HG03095 (cell line): ENCODE data around the gene PPP2R1A.
"Not testable (repeated sequence)": the region's sequence is repeated elsewhere in the genome, so short reads cannot be mapped to it uniquely, and the experiment has no call there.

ENCODE experiments used
- ATAC-seq: cut with Tn5 transposase; IDR thresholded peaks from one replicate; pipeline ENCODE4 v1.9.1; 2021; ENCODE audit warnings: moderate library complexity; ENCODE audit not compliant: unreplicated experiment

PPP2R1A gene

DNA sequence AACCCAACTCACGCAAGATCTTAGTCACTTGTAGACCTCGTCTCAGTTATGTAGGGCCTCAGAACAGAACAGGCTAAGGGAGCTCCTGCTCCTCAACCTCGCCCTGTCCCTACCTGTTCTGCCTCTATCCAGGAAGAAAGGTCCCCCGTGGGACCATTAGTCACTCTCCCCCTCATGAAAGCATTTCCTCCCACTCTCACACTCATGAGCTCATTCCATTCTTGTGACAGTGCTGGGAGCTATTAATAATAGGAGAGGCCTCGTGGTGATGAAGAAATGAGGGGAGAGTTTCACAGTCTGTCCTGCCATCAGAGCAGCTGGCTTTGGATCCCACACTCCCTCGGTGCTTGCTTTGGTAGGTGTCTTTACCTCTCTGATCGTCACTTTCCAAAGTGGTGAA is 10.2 kb downstream of the PPP2R1A start:
- no peak for ATAC-seq

DNA sequence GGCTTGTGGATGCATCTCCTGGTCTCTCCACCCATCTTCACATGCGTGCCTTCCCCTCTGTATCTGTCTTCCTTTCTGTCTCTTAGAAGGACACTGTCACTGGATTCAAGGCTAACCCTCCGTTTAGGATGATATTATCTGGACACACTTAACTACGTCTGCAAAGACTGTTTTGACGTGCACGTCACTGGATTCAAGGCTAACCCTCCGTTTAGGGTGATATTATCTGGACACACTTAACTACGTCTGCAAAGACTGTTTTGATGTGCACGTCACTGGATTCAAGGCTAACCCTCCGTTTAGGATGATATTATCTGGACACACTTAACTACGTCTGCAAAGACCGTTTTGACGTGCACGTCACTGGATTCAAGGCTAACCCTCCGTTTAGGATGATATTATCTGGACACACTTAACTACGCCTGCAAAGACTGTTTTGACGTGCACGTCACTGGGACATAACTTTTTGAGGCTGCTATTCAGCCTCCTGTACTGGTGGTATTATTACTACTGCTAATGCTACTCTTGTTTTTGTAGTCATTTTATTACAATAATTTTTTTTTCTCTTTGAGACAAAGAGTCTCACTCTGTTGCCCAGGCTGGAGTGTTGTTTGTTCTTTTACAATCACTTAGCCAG is 11.0 kb downstream of the PPP2R1A start:
- ATAC-seq: not testable (repeated sequence)

DNA sequence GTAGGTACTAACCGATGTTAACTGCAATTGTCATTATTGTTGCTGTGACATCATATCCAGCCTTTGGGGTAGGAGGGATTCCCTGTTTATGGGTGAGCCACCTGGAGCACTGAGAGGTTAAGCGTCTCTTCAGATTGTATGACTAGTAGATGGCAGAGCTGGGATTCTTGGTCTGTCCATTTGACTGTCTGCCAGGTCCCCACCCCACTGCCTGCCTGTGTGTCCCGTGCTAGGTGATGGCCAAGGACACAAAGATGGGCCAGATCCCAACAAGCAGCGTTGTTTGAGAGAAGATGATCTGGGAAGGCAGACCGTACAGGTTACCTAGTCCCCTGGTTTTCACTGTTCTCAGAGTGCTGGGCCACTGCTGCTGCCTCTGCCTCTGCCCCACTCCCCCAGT is 16.6 kb downstream of the PPP2R1A start:
- no peak for ATAC-seq

DNA sequence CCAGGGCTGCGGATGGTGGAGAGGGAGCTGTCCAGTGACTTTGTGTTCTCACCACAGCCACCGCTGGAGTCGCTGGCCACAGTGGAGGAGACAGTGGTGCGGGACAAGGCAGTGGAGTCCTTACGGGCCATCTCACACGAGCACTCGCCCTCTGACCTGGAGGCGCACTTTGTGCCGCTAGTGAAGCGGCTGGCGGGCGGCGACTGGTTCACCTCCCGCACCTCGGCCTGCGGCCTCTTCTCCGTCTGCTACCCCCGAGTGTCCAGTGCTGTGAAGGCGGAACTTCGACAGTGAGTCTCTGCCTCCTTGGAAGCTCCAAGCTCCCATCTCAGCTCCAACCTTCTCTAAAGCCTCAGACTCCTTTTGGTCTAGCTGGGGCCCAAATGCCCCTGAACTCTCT is 21.4 kb downstream of the PPP2R1A start:
- no peak for ATAC-seq

DNA sequence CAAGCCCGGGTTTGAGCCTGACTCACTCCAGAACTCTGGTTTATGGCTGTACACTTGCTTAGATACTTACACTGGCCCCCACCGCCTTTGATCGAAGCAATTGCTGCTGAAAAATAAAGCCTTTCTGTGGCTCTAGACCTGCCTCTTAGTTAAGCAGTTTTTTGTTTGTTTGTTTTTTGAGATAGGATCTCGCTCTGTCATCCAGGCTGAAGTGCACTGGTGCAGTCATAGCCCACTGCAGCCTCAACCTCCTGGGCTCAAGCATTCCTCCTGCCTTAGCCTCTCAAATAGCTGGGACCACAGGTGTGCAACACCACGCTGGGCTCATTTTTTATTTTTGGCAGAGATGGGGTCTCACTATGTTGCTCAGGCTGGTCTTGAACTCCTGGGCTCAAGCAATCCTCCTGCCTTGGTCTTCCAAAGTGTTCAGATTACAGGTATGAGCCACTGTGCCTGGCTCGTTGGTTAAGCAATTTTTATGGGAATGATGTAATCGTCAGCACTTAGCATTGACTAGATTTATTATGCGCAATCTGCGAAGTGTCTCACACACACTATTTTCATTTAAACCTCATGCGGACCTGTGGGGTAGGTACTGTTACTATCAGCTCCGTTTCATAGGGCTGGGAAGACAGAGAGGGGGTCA is 22.2 kb downstream of the PPP2R1A start:
- ATAC-seq: no peak

DNA sequence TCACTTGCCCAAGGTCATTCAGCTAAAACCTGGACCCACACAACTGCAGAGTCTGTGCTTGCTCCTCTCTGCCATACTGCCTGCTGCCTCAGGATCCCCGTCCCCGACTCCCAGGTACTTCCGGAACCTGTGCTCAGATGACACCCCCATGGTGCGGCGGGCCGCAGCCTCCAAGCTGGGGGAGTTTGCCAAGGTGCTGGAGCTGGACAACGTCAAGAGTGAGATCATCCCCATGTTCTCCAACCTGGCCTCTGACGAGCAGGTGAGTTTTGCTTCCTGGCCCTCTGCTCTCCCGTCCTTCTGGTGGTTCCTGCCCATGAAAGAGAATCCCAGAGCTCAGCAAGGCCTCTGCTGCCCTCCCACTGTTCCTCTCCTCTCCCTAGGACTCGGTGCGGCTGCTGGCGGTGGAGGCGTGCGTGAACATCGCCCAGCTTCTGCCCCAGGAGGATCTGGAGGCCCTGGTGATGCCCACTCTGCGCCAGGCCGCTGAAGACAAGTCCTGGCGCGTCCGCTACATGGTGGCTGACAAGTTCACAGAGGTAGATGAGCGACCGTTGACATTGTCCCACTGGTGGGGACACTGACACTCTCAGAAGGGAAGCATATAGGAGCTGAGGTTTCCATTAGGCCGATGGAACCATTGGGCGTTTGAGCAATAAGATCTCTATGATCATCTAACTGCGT is 22.9 kb downstream of the PPP2R1A start:
- ATAC-seq: no peak

DNA sequence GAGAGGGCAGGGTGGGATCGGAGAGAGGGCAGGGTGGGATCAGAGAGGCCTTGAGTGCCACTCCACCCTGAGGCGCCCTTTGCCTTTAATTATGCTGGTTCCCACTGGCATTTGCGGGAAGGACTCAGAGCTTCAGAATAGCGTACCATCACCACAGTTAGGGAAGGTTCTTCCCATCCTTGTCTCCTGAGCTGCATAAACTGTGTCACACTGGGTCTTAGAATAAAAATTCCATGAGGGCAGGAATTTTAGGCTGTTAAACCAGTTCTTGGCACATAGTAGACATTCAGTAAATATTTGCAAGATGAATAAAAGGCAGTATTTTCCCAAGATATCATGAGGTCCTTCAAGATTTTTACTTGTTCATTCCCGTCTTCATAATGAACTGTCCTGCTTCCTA is 24.4 kb downstream of the PPP2R1A start:
- no peak for ATAC-seq

DNA sequence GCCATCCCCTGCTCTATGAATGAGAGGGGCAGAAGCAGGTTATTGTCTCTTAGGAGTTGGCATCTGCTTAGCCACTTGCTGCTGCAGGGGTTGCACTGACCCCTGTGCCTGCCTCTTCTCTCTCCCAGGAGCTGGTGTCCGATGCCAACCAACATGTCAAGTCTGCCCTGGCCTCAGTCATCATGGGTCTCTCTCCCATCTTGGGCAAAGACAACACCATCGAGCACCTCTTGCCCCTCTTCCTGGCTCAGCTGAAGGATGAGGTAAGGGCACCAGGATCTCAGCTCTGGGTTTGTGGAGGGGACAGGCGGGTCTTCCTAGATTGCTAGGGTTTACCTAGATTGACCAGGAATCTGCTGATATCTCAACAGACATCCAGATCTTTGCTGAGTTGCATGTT is 26.5 kb downstream of the PPP2R1A start:
- no peak for ATAC-seq

DNA sequence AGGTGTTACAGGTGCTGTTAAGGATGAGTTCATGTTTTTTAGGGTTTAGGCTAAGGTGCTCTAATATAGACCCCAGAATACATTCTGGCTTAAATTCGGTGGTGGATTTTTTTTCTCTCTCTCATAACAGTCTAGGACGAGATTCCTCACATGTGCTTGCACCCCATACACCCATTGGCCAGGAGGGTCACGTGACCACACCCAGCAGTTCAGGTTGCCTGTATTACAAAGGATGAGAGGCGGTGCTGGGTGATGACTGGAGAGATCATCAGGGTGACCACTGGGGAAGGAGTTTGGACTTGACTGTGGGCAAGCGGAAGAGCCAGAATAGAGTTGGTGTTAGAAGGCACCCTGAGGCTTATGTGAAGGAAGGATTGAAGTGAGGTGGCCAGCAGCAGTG is 27.7 kb downstream of the PPP2R1A start:
- no peak for ATAC-seq

DNA sequence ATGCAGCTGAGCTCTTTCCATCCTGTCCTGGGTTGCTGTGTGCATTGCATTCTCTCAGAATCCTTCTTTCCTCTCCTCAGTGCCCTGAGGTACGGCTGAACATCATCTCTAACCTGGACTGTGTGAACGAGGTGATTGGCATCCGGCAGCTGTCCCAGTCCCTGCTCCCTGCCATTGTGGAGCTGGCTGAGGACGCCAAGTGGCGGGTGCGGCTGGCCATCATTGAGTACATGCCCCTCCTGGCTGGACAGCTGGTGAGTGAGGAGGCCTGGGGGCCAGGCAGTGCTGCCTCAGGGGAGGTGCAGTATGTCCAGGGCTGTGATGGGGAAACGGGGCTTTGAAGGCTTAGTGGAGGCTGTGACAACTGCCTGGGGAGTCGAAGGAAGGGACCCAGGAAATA is 29.8 kb downstream of the PPP2R1A start:
- no peak for ATAC-seq

DNA sequence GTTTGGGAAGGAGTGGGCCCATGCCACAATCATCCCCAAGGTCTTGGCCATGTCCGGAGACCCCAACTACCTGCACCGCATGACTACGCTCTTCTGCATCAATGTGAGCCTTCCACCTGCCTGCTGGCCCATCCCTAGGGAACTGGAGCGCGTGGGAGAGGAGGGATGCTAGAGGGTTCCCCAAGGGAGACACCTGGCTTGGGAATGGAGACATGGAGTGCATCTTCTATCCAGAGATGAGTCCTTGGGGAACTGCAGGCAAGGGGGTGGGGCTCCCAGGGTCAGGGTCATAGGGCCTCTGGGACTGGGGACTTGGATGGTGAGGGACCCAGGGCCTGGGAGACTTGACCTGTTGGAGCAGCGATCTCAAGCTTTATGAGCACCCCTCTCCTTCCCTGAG is 31.2 kb downstream of the PPP2R1A start:
- ATAC-seq: no peak

DNA sequence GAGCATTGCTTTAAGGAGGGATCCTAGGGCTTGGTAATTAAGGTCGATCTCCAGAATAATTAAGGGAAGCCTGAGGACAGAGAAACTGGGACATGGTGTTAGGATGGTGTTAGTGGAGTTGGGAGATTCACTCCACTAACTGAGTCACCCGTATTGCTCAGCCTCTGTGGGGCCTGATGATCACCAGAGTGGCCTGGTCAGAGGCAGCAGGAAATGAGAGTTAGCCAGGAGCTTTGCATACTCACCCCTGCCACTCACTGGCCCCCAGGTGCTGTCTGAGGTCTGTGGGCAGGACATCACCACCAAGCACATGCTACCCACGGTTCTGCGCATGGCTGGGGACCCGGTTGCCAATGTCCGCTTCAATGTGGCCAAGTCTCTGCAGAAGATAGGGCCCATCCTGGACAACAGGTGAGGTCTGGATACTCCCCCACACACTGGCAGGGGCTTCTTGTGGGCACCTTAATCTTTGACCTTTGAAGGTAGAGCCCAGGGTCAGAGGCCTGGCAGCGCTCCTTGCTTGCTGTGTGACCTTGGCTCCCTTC is 32.1 kb downstream of the PPP2R1A start:
- no peak for ATAC-seq

DNA sequence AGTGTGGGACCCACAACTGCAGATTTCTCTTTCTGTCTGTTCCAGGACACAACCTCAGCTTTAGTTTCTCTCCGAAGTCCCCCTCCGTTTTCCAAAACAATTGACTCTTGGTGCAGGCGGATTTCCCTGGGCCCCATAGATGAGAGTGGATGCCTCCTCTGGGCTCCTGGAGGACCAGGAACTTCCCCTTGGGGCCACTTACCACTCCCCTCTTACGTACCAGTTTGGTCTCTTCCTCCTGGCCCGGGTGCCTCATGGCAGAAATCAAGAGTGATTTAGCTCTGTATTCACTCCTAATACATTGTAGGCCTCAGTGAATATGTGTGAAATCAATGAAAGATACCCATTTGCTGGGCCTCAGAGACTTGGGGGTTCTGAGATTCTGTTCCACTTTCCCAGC is 34.4 kb downstream of the PPP2R1A start:
- no peak for ATAC-seq

DNA sequence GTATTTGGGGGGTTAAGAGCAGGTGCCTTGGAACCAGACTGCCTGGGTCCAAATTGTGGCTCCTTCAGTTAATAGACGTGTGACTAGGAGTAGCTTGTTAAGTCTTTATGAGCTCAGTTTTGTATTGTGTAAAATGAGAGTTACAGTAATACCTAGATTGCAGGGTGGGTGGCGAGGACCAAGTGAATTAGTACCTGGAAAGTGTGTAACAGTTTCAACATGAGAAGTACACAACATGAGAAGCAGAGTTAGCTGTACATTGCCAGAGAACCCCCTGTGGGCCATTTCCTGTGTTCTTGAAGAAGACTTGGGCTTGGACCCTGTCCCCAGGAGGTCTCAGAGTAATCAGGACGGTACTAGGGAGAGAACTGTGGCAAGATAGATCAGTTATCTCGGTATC is 36.8 kb downstream of the PPP2R1A start:
- no peak for ATAC-seq

DNA sequence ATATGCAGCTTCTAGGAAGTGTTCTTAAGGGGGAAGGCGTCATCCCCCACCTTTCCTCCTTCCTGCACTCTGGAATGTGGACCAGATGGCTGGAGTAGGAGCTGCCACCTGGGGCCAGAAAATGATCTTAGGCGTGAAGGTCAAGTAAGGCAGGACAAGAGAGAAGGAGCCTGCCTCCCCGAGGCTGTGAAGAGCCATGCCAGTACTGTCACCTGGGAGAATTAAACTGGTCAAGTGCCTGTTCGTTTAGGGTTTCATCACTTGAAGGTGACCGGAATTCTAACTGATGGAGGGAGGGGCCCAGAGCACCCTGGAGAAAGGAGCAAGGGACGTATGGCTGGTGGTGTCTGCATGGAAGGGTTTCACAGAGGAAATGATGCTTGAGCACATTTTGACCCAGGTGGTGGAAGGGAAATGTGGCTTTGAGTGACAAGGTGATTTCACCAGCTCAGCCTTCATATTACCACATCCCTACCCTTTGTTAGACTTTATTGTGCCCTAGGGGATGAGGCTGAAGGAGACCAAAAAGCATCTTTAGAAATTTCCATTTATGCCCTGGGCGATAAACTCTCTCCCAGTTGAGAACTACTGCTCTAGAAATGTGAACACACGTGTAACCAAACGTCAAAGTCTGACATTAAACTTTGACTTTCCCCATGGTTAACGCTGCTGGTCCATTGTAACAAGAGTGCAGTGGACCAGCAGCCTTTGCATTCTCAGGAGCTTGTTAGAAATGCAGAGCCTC is 37.5 kb downstream of the PPP2R1A start:
- ATAC-seq: no peak

DNA sequence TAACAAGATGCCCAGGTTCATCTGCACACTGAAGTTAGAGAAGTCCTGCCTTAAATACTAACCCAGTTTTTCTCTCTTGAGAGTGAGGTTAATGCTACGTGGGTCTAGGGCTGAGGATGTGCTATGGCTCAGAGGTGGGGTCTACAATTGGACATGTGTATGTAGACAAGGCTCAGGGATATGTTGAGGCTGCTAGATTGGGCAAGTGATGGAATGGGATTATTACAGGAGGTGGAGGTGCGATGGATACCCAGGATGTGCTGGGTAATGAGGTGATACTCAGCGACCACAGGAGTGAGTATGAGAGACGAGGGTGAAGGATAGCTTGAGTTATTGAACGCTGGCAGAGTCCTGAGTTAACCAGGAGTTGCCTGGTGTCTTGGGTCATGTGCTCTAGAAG is 38.1 kb downstream of the PPP2R1A start:
- ATAC-seq: no peak

DNA sequence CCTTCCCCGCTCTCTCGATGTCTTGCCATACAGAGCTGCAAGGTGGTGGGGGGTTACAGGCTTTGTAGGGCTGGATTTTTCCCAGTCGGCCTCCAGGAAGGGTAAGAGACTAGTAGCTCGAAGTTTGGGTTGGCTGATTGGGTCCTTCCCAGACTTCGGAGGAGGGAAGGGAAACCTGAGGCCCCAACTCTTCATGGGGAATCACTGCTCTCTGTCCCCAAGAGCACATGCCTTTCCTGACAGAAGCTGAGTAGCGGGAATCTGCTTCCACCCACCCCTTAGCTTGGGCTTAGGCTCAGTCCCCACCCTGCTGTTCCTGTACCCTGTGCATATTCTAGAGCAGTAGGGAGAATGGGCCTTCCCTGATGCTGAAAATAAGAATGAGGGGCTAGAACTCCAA is 39.7 kb downstream of the PPP2R1A start:
- ATAC-seq: no peak

DNA sequence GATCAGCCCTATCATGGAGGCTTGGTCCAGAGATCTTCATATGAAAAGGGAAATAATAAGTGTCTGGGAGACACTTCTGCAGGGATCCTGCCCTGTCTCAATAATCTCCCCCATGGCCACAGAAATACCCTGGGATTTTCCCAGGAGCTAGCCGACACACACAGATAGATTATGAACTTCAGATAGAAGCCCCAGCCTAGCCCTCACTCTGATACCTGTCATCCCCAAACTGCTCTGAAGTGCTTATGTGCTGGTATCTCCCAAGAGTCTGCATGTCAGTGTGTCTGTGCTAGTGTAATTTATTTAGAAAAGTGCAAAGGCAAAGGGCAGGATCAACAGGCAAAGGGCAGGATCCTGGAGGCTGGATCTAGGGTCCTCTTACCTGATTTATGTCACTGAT is 40.8 kb downstream of the PPP2R1A start:
- ATAC-seq: no peak

DNA sequence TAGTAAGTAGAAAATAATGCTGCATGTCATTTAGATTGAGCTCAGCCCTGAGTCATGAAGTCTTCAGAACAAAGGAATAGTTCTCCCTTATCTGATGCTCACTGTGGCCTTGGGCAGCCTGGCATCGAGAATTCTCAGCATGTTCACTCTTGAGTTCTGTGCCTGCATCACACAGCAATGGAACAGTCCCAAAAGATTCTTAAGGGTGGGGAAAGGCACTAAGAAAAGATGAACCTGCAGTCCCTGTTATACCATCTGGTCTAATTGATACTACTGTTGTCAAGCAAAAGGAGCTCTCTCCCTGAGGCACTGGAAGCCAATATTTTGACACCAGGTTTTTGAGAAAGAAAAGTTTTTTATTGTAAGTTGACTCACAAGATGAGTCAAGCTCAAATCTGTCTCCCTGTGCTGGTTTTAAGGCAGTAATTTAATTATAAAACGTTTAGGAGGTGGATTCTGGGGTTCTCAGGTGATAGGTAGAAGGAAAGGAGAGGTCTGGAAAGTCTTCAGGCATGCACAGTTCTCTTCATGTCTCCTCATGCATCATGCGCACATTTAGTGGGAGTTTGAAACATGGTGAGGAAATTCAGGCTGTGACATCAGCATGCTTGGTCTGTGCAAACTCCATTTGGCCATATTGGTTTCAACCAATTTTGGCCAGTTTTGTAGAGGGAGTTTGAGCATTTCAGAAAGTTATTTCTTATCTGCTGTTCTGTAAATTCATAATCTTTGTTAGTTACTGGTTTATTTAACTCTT is 41.5 kb downstream of the PPP2R1A start:
- ATAC-seq: no peak

DNA sequence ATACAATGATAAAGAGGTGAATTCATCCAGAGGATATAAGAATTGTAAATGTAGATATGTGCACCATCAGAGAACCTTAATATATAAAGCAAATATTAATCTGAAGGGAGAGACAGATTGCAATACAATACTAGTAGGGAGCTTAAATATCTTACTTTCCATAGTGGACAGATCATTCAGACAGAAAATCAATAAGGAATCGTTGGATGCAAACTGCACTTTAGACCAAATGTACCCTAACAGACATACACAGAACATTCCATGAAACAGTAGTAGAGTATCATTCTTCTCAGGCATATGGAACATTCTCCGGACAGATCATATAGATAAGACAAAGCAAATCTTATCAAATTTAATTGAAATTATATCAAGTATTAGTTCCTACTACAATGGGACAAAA is 44.6 kb downstream of the PPP2R1A start:
- ATAC-seq: no peak

DNA sequence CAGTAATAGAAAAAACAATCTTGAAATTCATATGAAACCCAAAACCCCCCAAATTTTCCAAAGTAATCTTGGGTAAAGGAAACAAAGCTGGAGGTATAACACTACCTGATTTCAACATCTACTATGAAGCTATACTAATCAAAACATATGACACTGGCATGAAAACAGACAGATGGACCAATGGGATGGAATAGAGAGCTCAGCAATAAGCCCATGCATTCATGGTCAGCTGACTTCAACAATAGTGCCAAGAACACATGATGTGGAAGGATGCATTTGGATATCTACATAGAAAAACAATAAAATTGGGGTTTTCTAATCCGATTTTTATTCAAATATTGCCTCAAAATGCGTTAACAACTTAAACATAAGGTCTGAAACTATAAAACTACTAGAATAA is 47.3 kb downstream of the PPP2R1A start:
- ATAC-seq: no peak
